CD14-positive monocyte (primary cell): ENCODE results near the gene GSDME. TPM values are rescaled to one million over a fixed set of nuclear protein-coding genes. Genes with fewer than 3 reads are reported as not detected.

Source experiments
- DNase-seq, 3 donors: peaks; one replicate each; pipeline ENCODE4 v3.0.0-alpha.2; 2011 to 2022
- H2AFZ ChIP-seq: 2 replicates; pipeline ENCODE4 v1.6.0; 2012; ENCODE audit warnings: mild to moderate bottlenecking, low read depth, low read length, inconsistent platforms; ENCODE audit not compliant: insufficient read depth, poor library complexity, severe bottlenecking
- H3K27ac ChIP-seq, 2 donors: 1 replicate in 1 of 2; 2 replicates in 1 of 2; pipeline ENCODE4 v1.5.1; 2012 to 2013; ENCODE audit warnings: low read length in 2 of 2, control low read depth in 1 of 2, inconsistent platforms in 1 of 2, low read depth in 1 of 2, mild to moderate bottlenecking in 1 of 2
- H3K27me3 ChIP-seq, 2 donors: one replicate each; pipeline versions ENCODE4 v1.6.0 to v1.6.1; 2011 to 2013; ENCODE audit warnings: low read length in 2 of 2; ENCODE audit not compliant: control insufficient read depth in 2 of 2, insufficient read depth in 2 of 2
- H3K36me3 ChIP-seq, 2 donors: replicated peaks in 1 of 2; 1 replicate in 1 of 2; 2 replicates in 1 of 2; pipeline versions ENCODE4 v1.5.1 to v1.6.1; 2012 to 2013; ENCODE audit warnings: low read length in 2 of 2, control low read depth in 1 of 2, inconsistent platforms in 1 of 2, mild to moderate bottlenecking in 1 of 2; ENCODE audit not compliant: insufficient read depth in 2 of 2, control insufficient read depth in 1 of 2
- H3K4me1 ChIP-seq, 2 donors: 1 replicate in 1 of 2; 2 replicates in 1 of 2; pipeline versions ENCODE4 v1.5.1 to v1.6.1; 2012 to 2013; ENCODE audit warnings: low read length in 2 of 2, control low read depth in 1 of 2, inconsistent platforms in 1 of 2, mild to moderate bottlenecking in 1 of 2, moderate library complexity in 1 of 2; ENCODE audit not compliant: insufficient read depth in 2 of 2, control insufficient read depth in 1 of 2
- H3K4me2 ChIP-seq: replicated peaks from 2 replicates; pipeline ENCODE3; 2012; ENCODE audit warnings: low read length, moderate library complexity, mild to moderate bottlenecking; ENCODE audit not compliant: poor library complexity, severe bottlenecking; ENCODE audit errors: extremely low read depth
- H3K4me3 ChIP-seq, 3 experiments: fragments of 200-600 bp in 1 of 3; sonication (generic) in 1 of 3; replicated peaks in 1 of 3; 1 replicate in 2 of 3; 2 replicates in 1 of 3; pipeline ENCODE4 v1.5.1; 2011 to 2013; ENCODE audit warnings: low read length in 3 of 3, mild to moderate bottlenecking in 3 of 3, control low read depth in 2 of 3, low read depth in 2 of 3, inconsistent platforms in 1 of 3, moderate library complexity in 1 of 3
- H3K79me2 ChIP-seq: 2 replicates; pipeline ENCODE4 v1.6.0; 2012; ENCODE audit warnings: mild to moderate bottlenecking, control low read depth, inconsistent platforms, low read length, moderate library complexity; ENCODE audit not compliant: insufficient read depth
- H3K9ac ChIP-seq: 2 replicates; pipeline ENCODE4 v1.6.0; 2017; ENCODE audit warnings: low read length, mild to moderate bottlenecking; ENCODE audit not compliant: insufficient read depth, poor library complexity, severe bottlenecking
- H3K9me3 ChIP-seq, 2 donors: replicated peaks in 1 of 2; 1 replicate in 1 of 2; 2 replicates in 1 of 2; pipeline versions ENCODE4 v1.5.1 to v1.6.1; 2012 to 2013; ENCODE audit warnings: low read length in 2 of 2, control low read depth in 1 of 2; ENCODE audit not compliant: control insufficient read depth in 1 of 2, insufficient read depth in 1 of 2
- H4K20me1 ChIP-seq: 2 replicates; pipeline ENCODE4 v1.6.0; 2012; ENCODE audit warnings: mild to moderate bottlenecking, low read length, control low read depth, moderate library complexity; ENCODE audit not compliant: insufficient read depth
- H3K27ac Mint-ChIP-seq, 7 donors: one replicate each; pipeline ENCODE4 v1.8.0; 2020; ENCODE audit warnings: mild to moderate bottlenecking in 7 of 7, mixed read lengths in 7 of 7, moderate library complexity in 6 of 7, inconsistent platforms in 2 of 7
- H3K27me3 Mint-ChIP-seq, 3 donors: one replicate each; pipeline ENCODE4 v1.8.0; 2021 to 2022; ENCODE audit warnings: low read depth in 3 of 3, mild to moderate bottlenecking in 3 of 3, mixed read lengths in 3 of 3, moderate library complexity in 3 of 3, inconsistent platforms in 1 of 3
- H3K36me3 Mint-ChIP-seq, 2 donors: one replicate each; pipeline ENCODE4 v1.8.0; 2020; ENCODE audit warnings: mixed read lengths in 2 of 2, inconsistent platforms in 1 of 2, mild to moderate bottlenecking in 1 of 2
- H3K4me1 Mint-ChIP-seq: one replicate; pipeline ENCODE4 v1.8.0; 2020; ENCODE audit warnings: mild to moderate bottlenecking, mixed read lengths
- H3K4me3 Mint-ChIP-seq, 2 donors: one replicate each; pipeline ENCODE4 v1.8.0; 2020; ENCODE audit warnings: mild to moderate bottlenecking in 2 of 2, mixed read lengths in 2 of 2, moderate library complexity in 1 of 2
- H3K9me3 Mint-ChIP-seq, 7 donors: one replicate each; pipeline ENCODE4 v1.8.0; 2020 to 2022; ENCODE audit warnings: mixed read lengths in 7 of 7, mild to moderate bottlenecking in 6 of 7, moderate library complexity in 6 of 7, inconsistent platforms in 2 of 7
- WGBS: methylation state at CpG from one replicate; pipeline ENCODE4 v1.1.5; 2013; ENCODE audit warnings: missing lambda C conversion rate; ENCODE audit not compliant: insufficient coverage; 5-methylcytosine and 5-hydroxymethylcytosine counted together
- intact Hi-C, 2 donors: fragments of 100-400 bp; cut with micrococcal nuclease; formaldehyde crosslinking; loops; one replicate each; pipeline versions ENCODE4 v1.15.0 to v1.15.1; 2023
- polyA plus RNA-seq, 3 donors: library from polyadenylated mRNA; depleted of rRNA in 1 of 3; unstranded in 2 of 3; stranded (reverse) in 1 of 3; fragments of 300-500 nt in 2 of 3; fragments of >200 nt in 1 of 3; fragmentation: Illumina TruSeq in 2 of 3; gene quantifications; 1 replicate in 2 of 3; 2 replicates in 1 of 3; pipeline ENCODE4 v1.2.3, GENCODE V29; 2012 to 2021
- TF ChIP-seq, protein P1 (sequence below): fragments of 200-600 bp; IDR thresholded peaks from one replicate; pipeline ENCODE4 v1.8.0; 2022; ENCODE audit warnings: antibody characterized with exemption, mild to moderate bottlenecking

GSDME gene
- polyA plus RNA-seq, 3 donors = 1.3 to 2.3 TPM; not detected in 1

DNA sequence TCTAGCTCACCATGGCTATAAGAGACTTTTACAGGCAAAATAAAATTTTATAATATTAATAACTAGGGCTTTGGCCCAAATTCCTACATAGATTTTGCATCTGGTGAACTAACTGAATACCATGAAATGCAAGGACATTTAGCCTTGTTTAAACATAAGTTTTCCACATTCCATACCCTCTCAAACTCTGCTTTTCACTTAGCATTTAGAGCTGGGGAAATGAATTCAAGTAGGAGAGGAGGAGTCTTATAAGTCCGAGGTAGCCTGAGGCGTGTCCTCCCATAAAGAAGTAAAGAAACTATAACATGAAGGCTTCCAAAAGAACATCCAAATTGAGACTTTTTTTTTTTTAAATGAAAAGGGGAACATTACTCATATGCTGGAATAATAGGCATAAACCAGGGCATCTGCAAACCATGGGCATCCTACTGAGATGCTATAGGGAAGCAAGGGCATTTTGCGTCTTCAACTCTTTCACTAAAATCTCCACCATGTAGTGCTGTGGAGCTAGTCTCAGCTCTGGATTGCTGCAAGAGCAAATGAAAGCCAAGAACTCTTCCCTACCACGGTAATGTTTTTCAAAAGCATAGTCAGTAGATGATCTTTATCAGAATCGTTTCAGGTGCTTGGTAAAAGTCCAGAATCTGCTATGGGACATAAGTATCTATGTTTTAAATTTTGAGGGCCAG lies 104.9 kb downstream of the GSDME start:
- no peaks in the 10 kb centered on the region for H3K79me2 ChIP-seq
- H3K9me3 ChIP-seq = no peaks in the 10 kb centered on the region
- no peak overlapping the region for H3K4me2 ChIP-seq
- peaks cover 0 to 3% of the 10 kb centered on the region in 2 donors for H3K4me1 ChIP-seq
- no peak overlapping the region for H3K4me3 Mint-ChIP-seq
- H3K27ac Mint-ChIP-seq = no peak overlapping the region
- peaks cover 0 to 2% (median 0%) of the 10 kb centered on the region in 3 donors for H3K27me3 Mint-ChIP-seq
- no peaks in the 10 kb centered on the region for H3K27me3 ChIP-seq
- H3K9me3 Mint-ChIP-seq = no peaks in the 10 kb centered on the region
- H3K4me3 ChIP-seq = no peak overlapping the region
- intact Hi-C loops = no loop called here
- TF ChIP-seq, protein P1, sequence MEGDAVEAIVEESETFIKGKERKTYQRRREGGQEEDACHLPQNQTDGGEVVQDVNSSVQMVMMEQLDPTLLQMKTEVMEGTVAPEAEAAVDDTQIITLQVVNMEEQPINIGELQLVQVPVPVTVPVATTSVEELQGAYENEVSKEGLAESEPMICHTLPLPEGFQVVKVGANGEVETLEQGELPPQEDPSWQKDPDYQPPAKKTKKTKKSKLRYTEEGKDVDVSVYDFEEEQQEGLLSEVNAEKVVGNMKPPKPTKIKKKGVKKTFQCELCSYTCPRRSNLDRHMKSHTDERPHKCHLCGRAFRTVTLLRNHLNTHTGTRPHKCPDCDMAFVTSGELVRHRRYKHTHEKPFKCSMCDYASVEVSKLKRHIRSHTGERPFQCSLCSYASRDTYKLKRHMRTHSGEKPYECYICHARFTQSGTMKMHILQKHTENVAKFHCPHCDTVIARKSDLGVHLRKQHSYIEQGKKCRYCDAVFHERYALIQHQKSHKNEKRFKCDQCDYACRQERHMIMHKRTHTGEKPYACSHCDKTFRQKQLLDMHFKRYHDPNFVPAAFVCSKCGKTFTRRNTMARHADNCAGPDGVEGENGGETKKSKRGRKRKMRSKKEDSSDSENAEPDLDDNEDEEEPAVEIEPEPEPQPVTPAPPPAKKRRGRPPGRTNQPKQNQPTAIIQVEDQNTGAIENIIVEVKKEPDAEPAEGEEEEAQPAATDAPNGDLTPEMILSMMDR = no peak
- H3K4me1 Mint-ChIP-seq = peaks cover 10% of the 10 kb centered on the region
- H4K20me1 ChIP-seq = no peaks in the 10 kb centered on the region
- DNase-seq = no peak
- WGBS = no CpG with 5 or more reads among the region's 5 CpGs
- peak overlapping the region; percentile 65 for H3K9ac ChIP-seq
- no peaks in the 10 kb centered on the region for H3K36me3 Mint-ChIP-seq
- H3K36me3 ChIP-seq = no peaks in the 10 kb centered on the region
- H2AFZ ChIP-seq = no peak overlapping the region
- H3K27ac ChIP-seq = no peak overlapping the region

Other genes with a start within 250 kb of the GSDME start
- gene PALS2, start 184.0 kb downstream of the GSDME start, polyA plus RNA-seq = 1 to 10 TPM in 2 of 3 donors, under 1 TPM in 1; 0.08 to 3.0 (median 2.8) TPM
- 1 to 10 TPM; 2.6 to 9.2 (median 3.7) TPM for gene OSBPL3, start 222.7 kb upstream of the GSDME start, polyA plus RNA-seq